GM21717 (cell line): ENCODE data around the gene SMU1.
A peak's percentile ranks its signal among the peaks of the same experiment; 100 is the strongest.

ENCODE experiments used
- ATAC-seq: cut with Tn5 transposase; IDR thresholded peaks from one replicate; pipeline ENCODE4 v1.9.1; 2021; ENCODE audit warnings: mild to moderate bottlenecking, moderate library complexity; ENCODE audit not compliant: unreplicated experiment

Gene SMU1

DNA sequence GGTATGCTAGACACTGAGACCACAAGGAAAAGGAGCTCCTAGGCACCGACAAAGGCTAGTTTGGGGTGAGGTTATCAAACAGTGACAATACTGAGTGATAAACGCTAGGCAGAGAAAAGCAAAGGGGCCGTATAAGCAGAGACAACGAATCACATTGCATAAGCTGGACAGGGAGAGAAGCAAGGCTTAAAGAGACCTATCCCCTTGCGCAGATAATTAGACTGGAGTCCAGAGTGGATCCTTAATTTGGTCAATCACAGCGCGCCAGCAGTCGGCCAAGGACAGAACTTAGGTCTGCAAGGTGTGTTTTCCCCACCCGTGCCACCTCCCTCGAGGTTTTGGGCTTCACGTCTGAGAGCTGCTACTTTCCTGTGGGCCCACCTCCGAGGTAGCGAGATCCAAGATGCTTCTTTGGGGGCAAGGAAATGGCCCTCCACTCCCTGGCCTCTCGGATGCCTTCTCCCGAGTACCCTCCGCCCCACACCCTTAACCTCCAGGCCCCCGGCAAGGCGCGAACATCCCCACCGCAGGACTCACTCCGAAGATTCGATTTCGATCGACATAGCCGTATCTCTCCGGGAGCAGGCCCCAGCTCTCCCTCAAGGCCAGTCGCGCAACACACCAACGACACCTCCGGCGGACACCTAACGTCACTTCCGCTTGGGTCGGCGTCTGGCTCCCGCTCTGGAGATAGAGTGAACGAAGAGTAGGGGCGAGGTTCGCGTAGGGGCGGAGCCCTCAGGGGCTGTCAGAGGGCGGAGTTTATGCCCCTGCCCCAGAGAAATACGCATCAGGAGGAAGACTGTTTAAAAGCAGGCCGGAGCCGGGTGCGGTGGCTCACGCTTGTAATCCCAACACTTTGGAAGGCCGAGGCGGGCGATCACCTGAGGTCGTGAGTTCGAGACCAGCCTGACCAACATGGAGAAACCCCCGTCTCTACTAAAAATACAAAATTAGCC, at the start of gene SMU1:
Gene SMU1 (minus strand): TSS at position 629 of the 959 bp plus-strand sequence. CDS start 66 bp downstream, at position 563.
- peak; percentile 99 for ATAC-seq

DNA sequence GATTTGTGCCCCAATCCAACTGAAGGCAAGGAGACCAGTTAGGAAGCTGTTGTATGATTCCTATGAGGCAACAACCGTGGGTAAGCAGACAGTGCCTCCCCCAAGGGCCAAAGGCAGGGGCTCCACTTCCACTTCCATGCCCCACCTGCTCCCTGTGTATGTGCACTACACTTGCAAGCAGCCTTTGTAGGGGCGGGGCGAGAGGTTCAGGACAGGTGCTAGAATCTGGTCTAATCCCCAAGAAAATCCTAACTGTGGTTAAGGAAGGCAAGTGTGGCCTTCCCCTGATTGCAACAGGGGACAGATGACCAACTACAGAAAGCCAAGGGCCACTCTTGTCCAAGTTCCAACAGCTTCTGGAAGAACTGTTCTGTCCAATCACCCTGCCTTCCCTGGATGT, 49.0 kb upstream of the SMU1 start:
- ATAC-seq = no peak

DNA sequence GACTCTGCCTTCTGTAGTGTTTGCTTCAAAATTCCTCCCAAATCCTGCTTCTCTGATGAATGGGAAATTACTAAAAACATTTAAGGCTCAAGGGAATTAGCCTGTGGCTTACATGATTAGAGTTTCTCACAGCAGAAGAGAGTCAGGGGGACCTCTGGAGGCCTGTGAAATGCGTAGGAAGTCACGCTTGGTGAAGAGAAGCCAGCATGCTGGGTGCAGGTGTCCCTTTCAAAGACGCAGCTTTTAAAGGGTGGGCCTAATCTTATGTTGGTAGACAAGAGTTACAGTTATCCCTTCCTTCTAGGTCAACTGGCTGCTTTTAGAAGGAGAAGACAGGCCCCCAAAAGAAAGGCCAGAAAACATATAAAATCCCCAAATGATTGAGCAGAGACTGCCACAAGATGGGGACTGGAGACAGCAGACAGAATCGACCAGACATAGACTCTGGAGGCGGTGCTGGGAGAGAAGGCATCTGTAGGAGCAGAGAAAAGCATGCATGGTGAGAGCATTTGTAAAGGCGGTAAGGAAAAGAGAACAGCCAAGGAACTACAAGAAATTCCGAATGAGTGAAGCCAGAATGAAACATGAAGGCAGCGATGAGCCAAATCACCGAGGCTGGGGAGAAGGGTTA, 48.4 kb upstream of the SMU1 start:
- ATAC-seq = peak; percentile 48

DNA sequence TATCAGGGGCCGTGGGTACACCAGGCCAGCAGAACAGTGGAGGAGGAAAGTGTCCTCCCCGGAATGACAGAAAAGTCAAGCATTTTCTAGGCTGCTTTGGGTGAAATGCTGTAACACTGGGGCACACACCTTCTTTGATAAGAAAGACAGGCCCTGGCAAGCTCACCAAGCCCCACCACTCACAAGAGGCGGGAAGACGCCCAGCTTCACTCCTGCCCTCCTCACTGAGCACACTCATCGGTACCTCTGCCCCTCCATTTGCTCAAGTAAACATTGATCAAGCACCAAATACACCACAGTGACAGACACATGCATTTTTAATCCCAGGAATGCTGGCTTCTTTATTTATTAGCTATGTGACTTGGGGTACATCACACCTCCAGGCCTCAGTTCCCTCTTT, 47.6 kb upstream of the SMU1 start:
- ATAC-seq = no peak

DNA sequence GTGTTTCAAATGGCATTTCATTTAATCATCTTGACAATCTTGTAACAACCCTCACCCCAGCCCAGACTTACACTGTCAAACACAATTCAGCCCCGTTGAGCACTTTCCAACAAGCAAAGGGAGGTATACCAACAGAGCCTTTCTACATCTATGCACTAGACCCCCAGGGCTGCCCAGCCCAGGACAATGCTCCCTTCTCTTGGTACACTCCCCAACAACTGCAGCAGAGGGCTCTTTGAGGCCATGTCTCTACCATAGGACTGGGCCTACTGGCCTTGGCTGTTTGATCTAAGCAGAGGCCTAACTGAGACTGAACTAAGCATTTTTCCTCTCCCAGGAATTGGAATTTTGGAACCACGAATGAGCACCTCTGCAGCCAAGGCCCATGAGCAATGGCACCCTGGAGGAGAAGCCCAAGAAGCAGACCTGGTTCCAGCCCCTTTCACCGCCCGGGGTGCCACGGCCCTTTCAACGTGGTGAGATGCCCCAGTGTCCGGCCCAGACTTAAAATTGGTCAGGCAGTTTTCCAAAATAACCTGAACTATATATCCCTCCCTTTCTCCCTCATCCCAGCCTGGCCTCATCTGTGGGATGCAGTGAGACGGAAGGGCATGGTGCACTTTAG, 47.0 kb upstream of the SMU1 start:
- no peak for ATAC-seq

DNA sequence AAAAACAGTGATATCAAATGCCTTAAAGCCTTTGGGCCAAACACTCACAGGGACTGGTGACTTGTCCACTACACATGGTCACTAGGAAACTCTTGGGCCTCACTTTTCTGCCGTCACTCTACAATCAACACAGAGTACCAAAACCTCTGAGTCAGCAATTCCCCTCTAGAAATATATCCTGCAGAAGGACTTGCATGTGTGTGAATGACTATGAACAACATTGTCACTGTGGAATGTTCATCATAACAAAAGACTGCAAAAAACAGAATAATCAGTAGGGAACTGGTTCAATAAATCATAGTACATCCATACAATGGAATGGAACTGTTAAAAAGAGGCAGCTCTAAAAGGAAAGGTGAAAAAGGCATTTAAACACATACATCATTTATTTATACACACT, 44.1 kb upstream of the SMU1 start:
- no peak for ATAC-seq

DNA sequence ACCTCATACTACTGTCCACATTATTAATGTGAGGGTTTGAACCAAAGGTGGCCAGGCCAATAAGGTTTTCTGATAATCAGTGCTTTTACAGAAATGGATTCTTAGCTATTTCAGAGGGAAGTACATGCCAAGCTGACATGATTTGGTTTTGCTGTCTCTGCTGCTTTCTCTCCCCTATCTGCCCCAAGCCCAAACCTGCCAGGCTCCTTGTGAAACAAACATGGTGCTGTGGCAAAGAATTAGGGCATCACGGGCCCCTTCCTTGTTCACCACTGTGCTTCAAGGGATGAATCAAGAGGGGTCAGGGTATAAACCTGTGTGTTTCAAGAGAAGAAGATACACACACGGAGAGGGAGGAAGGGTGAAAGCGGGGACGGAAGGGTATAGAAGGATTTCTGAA, 41.3 kb upstream of the SMU1 start:
- ATAC-seq = no peak

DNA sequence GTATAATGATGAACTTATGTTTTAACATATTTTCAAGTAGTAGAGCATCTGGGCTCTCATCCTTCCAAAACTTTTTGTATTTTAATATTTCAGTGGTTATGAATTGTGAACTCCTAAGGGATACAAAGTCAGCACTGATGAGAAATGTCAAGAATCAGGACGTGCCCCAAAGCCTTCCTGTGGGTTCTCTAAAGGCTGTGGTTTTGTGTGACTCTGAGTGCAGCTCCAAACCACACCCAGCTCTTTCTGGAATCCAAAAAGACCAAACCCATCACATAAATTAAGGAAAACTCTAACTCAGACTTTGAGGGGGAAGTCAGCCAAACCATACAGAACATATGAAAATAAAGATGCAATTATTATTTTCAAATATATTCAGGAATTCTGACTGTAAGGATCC, 40.8 kb upstream of the SMU1 start:
- no peak for ATAC-seq

DNA sequence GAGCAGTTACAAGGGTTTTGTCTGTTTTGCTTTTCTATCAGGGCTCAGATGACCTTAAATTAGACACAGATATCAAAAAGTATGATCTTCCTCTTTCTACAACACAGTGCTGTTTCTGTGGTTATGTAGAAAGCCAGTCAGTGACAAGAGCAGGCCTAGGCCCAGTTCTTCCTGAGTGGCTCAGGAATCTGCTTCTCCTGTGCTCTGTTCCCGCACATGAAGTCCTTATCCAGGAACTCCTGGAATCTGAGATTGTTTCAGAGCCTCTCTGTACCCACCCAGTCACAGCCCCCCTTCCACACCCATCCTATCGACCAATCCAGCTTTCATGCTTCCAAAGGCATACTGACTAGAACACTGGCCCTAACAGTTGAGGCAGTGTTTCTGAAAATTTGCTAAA, 40.4 kb upstream of the SMU1 start:
- ATAC-seq = peak; percentile 51

DNA sequence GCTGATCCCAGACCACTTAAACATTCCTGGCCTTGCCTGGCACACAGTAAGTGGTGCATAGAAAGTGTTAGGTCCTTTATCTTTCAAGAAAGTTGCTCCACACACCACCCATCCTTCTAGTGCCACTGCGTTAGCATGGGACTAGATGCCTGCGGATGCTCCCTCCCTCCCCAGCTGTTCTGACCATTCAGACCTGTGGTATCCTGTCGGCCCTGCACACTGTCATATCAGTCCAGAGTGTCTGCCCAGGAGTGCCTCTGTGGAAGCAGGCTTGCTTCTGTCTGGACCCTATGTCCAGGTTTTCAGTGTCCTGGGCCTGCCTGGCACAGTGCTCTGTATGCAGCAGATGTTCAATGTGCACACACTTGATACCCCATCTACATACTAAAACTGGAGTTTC, 38.3 kb upstream of the SMU1 start:
- ATAC-seq = no peak

DNA sequence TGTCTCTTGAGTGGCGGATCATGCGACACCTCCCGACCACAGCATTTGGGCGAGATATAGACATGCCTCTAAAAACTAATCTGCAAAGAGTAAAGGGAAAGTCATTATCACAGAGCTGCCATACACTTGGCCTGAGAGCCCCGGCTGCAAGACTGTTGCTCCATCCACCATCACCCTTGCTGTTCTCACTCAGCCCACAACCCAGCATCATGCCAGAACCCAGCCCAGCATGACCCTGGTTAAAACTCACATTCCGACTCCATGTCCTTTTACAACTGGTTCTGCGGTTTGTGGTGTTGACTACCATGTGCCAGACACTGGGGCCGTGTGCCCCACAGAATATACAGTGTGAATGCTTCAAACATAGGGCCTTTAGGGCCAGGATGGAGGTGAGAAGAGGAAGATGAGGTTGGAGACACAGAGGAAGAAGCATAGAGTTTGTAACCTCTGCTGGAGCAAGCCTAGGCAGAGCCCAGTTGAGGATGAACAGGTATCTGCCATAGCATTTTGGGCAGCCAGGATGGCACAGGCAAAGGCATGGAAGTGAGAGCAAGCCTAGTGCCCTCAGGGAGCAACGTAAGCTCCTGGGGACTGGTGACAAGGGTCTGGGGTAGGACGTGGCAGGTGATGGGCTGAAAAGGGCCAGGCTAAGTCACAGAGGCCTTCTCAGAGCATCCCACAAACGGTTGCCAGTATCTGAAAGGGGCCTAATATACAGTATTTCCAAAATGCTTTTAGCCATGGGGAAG, 37.5 kb upstream of the SMU1 start:
- no peak for ATAC-seq

DNA sequence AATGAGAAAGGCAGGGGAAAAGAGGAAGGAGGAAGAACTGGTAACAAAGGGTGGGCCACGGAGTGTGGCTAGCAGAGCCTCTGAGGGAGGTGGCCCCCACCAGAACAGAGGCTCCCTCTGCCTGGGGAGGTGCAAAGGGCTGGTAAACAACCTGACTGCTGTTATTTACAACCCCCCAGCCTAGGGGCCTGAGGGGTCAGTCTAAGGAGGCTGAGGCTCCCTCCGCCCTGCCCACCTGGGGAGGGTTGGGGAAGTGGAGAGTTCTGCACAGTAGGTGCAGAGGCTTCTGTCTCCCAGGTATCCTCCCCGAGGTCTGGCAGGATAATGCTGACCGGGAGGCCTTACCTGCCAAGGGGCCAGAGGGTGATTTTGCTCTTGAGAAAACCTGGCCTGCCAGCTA, 35.6 kb upstream of the SMU1 start:
- ATAC-seq = no peak

DNA sequence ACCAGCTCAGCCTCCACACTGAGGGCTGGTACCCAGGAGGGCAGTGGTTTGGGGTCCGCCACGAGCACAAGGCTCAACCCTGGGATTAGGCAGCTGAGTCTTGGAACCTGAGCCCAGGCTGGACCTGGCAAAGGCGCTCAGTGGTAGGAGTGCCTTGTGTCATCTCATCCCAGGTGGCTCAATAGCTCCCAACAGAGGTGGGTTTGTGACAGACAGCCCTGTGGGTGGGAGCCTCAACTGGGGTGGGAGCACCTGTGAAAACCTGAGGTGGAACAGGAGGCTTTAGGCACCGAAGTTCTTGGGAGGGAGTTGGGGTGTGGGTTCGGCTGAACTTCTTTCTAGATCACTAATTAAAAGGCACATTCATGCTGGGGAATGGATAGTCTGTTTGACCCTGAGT, 35.2 kb upstream of the SMU1 start:
- ATAC-seq = no peak

DNA sequence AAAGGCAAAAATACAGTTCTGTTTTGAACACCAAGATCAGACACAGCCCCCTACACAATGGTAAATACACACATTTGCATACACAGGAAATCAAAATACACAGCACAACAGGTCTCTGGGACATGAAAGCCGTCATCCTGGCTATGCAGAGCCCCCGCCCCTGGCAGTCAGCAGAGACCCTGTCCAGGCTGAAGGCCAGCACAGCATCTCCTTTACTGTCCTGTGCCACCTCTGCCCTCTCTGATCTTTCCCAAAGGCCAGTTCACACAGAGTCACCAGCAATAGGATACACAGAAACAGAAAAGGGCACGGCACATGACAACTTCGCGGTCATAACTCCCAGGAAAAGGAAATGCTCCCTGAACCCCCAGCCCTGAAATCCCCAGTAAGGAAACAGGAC, 34.2 kb upstream of the SMU1 start:
- ATAC-seq = no peak

DNA sequence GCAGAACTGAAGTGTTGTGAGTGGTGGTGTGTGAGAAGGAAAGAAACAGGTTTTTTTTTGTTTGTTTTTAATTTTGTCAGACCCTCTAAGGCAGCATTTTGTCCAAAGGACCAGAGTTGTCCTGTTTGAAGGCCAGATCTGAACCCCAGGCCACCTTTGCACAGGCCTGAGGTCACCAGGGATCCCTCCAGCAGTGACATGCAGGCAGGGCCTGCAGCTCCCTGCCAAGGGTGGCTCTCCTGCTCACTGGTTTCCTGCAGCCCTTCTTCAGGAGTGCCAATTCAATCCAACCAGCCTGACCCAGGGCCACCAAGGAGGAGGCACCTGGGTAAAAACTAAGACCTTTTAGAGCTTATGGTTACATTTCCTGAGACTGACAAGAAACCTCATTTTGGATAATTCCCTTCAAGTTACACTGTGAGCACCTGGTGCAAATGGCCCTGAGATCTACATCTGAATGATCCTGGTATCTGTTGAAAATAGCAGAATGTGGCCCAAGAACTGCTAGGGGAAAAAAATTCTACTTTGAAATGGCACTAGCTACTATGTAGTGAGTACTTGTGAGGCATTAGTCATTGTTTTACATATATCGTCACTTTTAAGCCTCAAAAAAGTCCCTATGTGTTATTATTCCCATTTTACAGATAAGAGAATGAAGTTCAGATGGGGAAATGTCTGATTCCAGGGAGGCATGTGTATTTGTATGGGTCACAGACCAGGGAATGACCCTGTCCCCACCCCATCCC, 33.5 kb upstream of the SMU1 start:
- no peak for ATAC-seq

DNA sequence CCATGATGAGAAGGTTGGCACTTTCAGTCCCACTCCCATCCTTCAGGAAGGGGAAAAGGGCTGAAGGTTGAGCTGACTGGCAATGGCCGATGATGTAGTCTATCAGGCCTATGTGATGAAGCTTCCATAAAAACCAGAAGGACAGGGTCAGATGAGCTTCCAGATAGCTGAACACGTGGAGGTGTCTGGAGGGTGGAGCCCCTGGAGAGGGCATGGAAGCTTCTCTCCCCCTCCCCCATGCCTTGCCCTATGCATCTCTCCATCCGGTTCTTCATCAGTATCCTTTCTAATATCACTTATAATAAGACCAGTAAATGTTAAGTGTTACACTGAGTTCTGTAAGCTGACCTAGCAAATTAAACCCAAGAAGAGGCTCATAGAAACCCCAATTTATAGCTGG, 32.6 kb upstream of the SMU1 start:
- ATAC-seq = no peak

DNA sequence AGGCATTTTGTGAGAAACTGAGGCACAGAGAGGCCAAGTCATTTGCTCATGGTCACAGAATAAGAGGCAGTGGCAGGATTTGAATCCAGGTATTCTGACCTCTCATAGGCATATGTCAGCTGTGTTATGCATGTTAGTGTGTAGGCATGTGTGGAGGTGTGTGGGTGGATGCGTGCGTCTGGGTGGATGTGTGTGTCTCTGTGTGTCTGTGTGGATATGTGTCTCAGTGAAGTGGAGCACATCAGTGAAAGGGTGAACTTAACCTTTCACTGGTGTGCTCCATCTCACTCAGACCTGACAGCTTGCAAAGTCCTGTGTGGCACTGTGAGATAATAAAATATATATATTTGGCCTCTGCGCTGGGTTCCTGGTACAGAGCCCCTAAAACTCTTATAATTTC, 32.0 kb upstream of the SMU1 start:
- no peak for ATAC-seq

DNA sequence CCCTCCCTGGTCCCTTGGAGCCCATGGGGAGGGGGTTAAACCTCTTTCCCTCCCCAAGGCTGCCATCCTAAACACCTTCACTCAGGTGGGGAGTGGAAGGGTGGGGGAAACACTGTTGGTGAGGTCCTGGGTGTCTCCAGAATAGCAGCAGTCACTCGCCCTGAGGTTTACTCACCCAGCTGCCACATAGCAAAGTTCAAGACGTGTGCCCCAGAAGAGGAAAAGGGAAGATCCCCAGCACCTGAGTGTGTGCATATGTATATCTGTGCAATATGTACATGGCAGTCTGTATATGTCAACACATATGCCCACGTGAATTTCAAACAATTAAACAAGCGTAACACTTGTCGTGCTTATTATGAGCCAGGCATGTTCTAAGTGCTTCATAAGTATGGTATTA, 31.3 kb upstream of the SMU1 start:
- no peak for ATAC-seq

DNA sequence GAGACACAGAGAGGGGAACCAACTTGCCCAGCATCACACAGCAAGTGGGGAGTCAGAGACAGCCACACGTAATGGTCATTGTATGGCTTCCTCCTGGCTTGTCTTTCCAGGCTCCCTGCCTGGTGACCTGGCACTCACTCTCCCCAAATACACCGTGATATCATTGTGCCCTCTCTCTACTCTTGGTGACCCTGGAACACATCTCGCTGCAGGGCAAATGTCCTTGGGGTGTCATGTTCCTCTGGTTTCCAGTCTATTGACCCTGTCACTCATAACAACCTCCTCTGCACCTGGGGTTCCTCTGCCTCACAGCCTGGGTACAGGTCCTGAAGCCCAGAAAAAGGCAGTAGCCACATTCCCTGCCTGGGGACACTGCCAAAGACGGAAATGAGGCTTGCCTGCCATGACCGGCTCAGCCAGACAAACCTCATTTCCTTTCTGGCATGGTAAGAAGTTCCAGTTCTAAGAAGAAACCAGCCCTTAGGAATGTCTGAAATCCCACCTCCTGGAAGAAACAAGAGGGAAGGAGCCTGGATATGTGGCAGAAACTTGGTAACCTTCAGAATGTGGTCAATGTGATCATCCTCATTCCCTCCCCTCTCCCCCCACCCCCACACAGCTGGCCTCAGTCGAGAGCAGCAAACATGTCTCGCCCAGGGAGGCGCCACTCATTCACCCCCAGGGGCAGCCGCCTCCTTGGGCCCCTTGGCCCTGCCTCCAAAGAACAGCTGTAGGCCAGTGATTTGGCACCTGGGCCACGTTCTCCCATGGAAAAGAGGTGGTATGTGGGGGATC, 30.6 kb upstream of the SMU1 start:
- no peak for ATAC-seq

DNA sequence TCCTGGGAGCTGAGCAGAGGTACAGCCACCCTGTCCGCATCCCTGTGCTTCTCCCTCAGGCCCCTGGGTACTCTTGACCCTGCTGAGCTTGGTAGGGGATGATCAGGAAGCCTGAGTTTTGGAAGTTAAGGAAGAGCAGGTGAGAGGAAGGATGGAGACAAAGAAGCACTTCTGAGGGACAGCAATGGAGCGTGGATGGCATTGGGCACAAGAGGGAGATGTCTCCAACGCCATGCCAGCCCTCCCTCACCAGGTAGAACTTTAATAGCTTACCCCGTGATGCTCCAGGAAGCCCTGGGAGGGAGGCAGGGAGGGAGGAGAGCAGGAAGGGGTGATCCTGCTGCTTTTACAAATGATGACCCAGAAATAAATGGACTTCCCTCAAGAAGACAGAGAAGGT, 29.9 kb upstream of the SMU1 start:
- ATAC-seq = no peak
